Ascending aorta (tissue), 2 donors: Measurements from ENCODE around the gene FHAD1. TPM values are rescaled to one million over a fixed set of nuclear protein-coding genes. Genes with fewer than 3 reads are reported as not detected.

Experiments used
- DNase-seq, 2 donors: peaks; one replicate each; pipeline ENCODE4 v3.0.0-alpha.2; 2019; ENCODE audit warnings: low spot score in 2 of 2
- H3K27ac ChIP-seq, 2 donors: fragments of 200-600 bp; sonication (generic); one replicate each; pipeline ENCODE4 v1.5.1; 2016 to 2017; ENCODE audit warnings: mild to moderate bottlenecking in 1 of 2
- H3K27me3 ChIP-seq: fragments of 200-600 bp; sonication (generic); one replicate; pipeline ENCODE4 v1.5.1; 2017
- H3K36me3 ChIP-seq, 2 donors: fragments of 200-600 bp; sonication (generic); one replicate each; pipeline ENCODE4 v1.5.1; 2016
- H3K4me1 ChIP-seq, 2 donors: fragments of 200-600 bp; sonication (generic); one replicate each; pipeline ENCODE4 v1.5.1; 2016 to 2017; ENCODE audit warnings: mild to moderate bottlenecking in 1 of 2
- H3K4me3 ChIP-seq, 2 donors: fragments of 200-600 bp; sonication (generic); one replicate each; pipeline ENCODE4 v1.5.1; 2016 to 2017; ENCODE audit warnings: mild to moderate bottlenecking in 1 of 2
- H3K9me3 ChIP-seq, 2 donors: fragments of 200-600 bp; sonication (generic); one replicate each; pipeline ENCODE4 v1.5.1; 2016
- intact Hi-C: fragments of 100-400 bp; cut with DNase I; formaldehyde crosslinking; loops from one replicate; pipeline ENCODE4 v1.15.1; 2023
- total RNA-seq: library from RNA; depleted of rRNA; stranded (reverse); fragments of >200 nt; gene quantifications from one replicate; pipeline ENCODE4 v1.1.0, GENCODE V29; 2016
- TF ChIP-seq, protein P1 (sequence below), 3 experiments: fragments of 200-600 bp in 2 of 3; fragments of 450-650 bp in 1 of 3; sonication (generic) in 2 of 3; IDR thresholded peaks; one replicate each; pipeline ENCODE4 v1.5.1; 2016 to 2019; ENCODE audit warnings: antibody characterized with exemption in 3 of 3, mild to moderate bottlenecking in 1 of 3, moderate library complexity in 1 of 3

Gene FHAD1
- total RNA-seq, 1 donor from 2014 or later: not detected

DNA sequence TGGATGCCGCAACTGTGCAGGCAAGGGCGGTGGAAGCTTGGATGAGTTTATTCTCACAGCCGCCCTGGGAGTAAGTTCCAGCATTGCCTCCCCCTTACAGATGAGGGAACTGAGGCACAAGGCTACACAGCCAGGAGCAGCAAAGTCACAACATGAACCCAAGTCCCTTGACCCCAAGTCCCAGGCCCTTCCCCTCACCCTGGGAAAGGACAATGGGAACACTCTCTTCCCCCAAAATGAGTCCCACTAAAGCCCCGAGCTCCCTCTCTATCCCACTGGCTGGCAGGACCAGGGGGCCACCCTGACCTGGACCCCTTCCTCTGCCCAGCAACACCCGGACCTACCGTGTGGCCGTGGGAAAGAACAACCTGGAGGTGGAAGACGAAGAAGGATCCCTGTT, 195.1 kb downstream of the FHAD1 start:
- intact Hi-C loops: no loop called here
- DNase-seq: no peak
- TF ChIP-seq, protein P1, sequence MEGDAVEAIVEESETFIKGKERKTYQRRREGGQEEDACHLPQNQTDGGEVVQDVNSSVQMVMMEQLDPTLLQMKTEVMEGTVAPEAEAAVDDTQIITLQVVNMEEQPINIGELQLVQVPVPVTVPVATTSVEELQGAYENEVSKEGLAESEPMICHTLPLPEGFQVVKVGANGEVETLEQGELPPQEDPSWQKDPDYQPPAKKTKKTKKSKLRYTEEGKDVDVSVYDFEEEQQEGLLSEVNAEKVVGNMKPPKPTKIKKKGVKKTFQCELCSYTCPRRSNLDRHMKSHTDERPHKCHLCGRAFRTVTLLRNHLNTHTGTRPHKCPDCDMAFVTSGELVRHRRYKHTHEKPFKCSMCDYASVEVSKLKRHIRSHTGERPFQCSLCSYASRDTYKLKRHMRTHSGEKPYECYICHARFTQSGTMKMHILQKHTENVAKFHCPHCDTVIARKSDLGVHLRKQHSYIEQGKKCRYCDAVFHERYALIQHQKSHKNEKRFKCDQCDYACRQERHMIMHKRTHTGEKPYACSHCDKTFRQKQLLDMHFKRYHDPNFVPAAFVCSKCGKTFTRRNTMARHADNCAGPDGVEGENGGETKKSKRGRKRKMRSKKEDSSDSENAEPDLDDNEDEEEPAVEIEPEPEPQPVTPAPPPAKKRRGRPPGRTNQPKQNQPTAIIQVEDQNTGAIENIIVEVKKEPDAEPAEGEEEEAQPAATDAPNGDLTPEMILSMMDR (IDR thresholded peaks at IDR 0.05): no peak

DNA sequence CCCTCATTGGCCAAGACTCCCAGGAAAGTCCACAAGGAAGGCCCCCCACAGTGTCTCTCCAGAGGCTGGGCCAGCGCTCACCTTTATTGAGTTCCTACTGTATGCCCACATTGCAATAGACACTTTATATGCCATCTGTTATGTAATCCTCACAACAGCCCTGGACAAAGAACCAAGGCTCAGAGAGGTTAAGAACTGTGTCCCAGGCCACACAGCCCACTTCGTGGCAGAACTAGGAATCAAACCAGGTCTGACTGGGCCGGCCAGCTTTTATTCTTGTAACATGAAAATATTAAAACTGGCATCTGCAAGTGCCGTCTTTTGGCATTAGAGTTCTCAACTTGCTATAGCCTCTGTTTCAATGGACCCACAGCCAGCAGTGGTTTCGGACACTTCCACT, 195.7 kb downstream of the FHAD1 start:
- H3K27me3 ChIP-seq: peaks cover 3% of the 10 kb centered on the region
- no peak overlapping the region for H3K4me3 ChIP-seq
- H3K27ac ChIP-seq: no peak overlapping the region
- no peak for DNase-seq
- no peaks in the 10 kb centered on the region for H3K36me3 ChIP-seq
- TF ChIP-seq, protein P1 (IDR thresholded peaks at IDR 0.05): no peak
- intact Hi-C loops: no loop called here
- H3K4me1 ChIP-seq: no peaks in the 10 kb centered on the region
- no peaks in the 10 kb centered on the region for H3K9me3 ChIP-seq

More for the DNA sequence above, 195.1 kb downstream of the FHAD1 start:
- no peaks in the 10 kb centered on the region for H3K4me1 ChIP-seq
- no peak overlapping the region for H3K4me3 ChIP-seq
- no peaks in the 10 kb centered on the region for H3K27me3 ChIP-seq
- no peaks in the 10 kb centered on the region for H3K9me3 ChIP-seq
- no peak overlapping the region for H3K27ac ChIP-seq
- no peaks in the 10 kb centered on the region for H3K36me3 ChIP-seq

DNA sequence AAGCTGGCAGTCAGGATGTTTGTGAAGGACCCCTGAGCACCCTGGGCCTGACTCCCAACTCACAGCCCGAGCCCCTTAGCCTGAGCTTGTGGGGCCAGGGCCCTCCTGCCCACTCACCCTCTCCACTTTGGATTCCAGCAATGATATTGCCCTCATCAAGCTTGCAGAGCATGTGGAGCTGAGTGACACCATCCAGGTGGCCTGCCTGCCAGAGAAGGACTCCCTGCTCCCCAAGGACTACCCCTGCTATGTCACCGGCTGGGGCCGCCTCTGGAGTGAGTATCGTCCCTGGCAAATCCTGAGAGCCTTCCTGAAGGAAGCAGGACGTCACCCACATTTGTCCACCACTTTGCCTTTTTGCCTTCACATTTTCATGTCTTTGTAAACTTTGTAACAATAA, 196.3 kb downstream of the FHAD1 start:
- Histone ChIP-seq H3K27me3 (peaks cover 3% of the 10 kb centered on the region), H3K4me1 (no peaks in the 10 kb centered on the region), H3K27ac (no peak overlapping the region), H3K9me3 (no peaks in the 10 kb centered on the region), H3K36me3 (no peaks in the 10 kb centered on the region), H3K4me3 (no peak overlapping the region)
- TF ChIP-seq, protein P1 (IDR thresholded peaks at IDR 0.05): no peak
- intact Hi-C loops: no loop called here
- DNase-seq: no peak

DNA sequence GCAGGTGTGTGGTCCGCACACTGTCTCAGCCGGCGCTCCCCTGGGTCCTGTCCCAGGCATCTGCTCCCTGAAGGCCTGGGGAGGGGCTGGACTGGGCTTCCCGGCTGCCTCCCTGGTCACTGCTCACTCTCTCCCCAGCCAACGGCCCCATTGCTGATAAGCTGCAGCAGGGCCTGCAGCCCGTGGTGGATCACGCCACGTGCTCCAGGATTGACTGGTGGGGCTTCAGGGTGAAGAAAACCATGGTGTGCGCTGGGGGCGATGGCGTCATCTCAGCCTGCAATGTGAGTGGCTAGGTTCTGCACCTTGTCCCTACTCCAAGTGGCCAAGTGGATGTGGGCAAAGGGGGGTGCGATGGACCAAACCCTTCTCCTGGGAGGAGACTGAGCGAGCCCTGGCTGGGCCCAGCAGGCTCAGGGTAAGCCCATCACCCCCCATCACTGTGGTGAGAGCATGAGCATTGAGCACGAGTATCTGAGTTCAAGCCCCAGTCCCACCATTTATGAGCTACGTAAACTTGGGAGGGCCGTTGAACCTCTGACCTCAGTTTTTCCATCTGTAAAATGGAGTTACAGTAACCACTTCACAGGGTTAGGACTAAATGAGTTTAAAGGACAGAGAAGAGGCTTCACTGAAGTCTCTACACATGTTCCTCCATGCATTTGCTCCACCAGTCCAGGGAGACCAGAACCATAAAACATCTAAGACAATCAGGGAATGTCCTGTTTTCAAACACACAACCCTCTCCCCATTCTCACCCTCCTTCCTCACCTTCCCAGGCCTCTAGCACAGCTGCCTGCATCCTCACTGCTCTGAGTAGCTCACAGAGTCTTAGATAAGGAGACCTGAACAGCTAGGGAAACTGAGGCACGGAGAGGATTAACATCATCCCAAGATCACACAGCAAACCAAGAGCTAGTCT, 197.7 kb downstream of the FHAD1 start:
- Histone ChIP-seq H3K36me3 (no peaks in the 10 kb centered on the region), H3K4me3 (no peak overlapping the region), H3K4me1 (no peaks in the 10 kb centered on the region), H3K27me3 (peaks cover 3% of the 10 kb centered on the region), H3K27ac (no peak overlapping the region), H3K9me3 (no peaks in the 10 kb centered on the region)
- intact Hi-C loops: no loop called here
- DNase-seq: no peak
- TF ChIP-seq, protein P1 (IDR thresholded peaks at IDR 0.05): no peak

DNA sequence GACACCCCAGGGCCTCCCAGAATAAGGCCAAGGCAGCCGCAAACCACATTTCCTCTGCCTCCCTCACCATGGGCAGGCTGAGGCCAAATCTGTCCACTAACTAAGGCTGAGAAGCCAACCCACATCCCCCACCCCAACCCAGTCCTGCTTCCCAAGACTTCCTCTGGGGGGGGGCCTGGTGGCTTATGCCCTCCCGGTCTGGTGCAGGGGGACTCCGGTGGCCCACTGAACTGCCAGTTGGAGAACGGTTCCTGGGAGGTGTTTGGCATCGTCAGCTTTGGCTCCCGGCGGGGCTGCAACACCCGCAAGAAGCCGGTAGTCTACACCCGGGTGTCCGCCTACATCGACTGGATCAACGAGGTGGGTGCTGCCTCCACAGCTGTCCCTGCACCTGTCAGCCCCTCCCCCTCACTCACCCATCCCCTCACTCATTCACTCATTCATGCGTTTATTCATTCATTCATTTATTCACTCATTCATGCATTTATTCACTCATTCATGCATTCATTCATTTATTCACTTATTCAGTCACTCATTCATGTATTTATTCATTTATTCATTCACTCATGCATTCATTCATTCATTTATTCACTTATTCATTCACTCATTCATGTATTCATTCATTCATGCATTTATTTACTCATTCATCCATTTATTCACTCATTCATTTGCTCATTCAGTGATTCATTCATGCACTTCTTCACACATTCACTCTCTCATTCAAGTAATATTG, 198.5 kb downstream of the FHAD1 start:
- Histone ChIP-seq H3K9me3 (no peaks in the 10 kb centered on the region), H3K27me3 (peaks cover 3% of the 10 kb centered on the region), H3K4me1 (no peaks in the 10 kb centered on the region), H3K27ac (no peak overlapping the region), H3K4me3 (no peak overlapping the region), H3K36me3 (no peaks in the 10 kb centered on the region)
- intact Hi-C loops: no loop called here
- TF ChIP-seq, protein P1 (IDR thresholded peaks at IDR 0.05): no peak
- DNase-seq: no peak
